HG03135 (cell line): ENCODE measurements around the gene MAFF.

ENCODE experiments used
- ATAC-seq: cut with Tn5 transposase; IDR thresholded peaks from one replicate; pipeline ENCODE4 v1.9.1; 2021; ENCODE audit warnings: mild to moderate bottlenecking, moderate library complexity; ENCODE audit not compliant: unreplicated experiment

Gene MAFF

DNA sequence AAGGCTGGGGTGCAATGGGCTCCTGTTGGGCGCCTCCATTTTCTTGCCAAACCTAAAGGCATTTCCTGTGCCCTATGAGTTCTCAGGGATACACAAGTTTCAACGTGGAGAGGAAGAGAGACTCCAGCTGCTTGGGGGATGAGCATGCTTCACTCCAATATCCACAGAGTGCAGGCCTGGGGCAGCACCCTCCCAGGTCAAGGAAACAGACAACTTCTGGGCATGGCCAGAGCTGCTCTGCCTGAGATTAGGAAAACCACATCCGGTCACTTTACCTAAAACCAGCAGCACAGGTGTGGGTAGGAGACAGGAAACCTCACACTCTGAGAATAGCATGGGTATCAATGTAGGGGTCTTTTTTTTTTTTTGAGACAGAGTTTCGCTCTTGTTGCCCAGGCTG lies 42.3 kb downstream of the MAFF start:
- no peak for ATAC-seq

DNA sequence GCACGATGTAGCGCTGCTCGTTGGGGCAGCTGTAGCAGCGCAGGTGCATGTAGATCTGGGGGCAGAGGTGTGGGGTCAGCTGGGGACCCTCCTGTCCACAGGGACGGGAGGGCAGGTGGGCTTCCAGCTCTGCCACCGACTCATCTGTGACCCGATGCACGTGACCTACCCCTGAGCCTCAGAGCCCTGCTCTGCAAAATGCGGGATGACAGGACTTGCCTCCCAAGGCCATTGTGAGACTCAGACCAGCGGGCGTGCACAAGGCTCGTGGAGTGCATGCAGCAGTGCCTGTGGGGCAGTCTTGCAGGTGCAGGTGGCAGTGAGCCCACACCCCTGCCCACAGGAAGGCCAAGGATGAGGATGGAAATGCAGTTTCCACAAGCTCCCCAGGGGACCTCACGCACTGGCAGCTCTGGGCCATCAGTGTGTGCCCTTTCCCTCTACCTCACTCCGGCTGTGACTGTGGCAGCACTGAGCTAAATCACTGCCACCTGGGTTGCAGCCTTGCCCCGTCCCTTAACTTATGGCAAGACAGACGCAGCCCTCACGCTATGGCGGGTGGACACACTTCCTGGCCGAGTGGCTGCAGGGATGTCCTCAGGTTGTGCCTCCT lies 44.4 kb downstream of the MAFF start:
- no peak for ATAC-seq

DNA sequence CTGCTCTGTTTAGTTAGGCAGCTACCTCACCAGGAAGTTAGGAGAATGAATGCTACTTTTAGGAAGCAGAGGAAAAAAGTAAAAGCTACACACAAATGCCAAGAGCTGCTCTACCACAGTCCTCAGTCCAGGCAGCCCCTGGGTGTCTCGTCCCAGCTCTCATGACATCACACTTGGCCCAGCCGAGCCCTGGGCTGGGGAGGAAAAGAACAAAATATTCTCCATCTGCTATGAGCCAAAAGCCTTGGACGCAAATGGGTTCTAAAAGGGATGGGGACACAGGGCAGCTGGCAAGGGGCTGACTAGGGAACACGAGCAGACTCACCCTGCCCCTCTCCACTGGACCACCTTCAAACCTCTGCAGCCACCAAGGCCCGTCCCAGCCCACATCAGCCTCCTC lies 44.9 kb downstream of the MAFF start:
- ATAC-seq, result no peak

DNA sequence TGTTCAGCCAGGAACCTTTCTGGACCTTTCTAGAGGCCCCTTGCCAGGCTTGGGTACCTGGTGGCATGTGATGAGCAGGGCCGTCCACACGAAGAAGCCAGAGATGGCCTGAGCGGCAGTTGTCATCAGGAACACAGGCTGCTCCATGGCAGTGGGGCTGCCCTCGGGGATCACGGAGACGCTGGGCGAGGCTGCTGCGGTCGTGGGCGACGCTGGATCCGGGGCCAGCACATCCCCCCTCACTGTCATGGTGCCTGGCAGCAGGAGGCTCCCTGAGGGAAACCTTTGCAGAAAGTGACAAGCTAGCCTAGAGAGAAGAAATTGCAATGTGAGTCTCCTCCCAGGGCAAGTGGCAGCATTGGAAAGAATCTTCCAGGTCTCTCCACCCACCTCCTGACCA lies 45.9 kb downstream of the MAFF start:
- ATAC-seq, result no peak

DNA sequence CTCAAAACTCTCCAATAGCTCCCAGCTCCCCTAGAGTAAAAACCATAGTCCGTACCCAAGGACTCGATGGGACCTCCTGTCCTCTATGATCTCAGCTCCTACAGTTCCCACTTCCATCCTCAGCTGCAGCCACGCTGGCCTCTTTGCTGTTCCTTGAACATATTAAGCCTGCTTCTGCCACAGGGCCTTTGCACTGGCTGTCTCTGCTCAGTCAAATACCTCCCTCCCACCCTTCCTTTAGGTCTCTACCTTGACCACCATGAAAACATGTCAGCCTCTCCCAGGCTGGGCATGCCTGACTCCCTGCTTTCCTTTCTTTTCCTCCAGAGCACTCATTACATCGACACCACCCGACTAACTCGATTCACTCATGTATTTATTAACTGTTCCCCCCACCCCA lies 46.5 kb downstream of the MAFF start:
- ATAC-seq, result no peak

DNA sequence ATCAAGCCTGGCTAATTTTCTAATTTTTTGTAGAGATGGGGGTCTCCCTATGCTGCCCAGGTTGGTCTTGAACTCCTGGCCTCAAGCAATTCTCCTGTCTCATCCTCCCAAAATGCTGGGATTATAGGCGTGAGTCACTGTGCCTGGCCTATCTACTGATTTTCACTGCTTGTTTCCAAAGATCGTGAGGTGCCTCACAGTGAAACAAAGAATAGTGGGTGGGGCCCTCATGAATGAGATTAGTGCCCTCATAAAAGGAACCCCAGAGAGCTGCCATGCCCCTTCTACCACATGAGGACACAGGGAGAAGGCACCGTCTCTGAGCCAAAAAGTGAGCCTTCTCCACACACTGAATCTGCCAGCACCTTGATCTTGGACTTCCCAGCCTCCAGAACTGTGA lies 47.5 kb downstream of the MAFF start:
- ATAC-seq, result no peak

DNA sequence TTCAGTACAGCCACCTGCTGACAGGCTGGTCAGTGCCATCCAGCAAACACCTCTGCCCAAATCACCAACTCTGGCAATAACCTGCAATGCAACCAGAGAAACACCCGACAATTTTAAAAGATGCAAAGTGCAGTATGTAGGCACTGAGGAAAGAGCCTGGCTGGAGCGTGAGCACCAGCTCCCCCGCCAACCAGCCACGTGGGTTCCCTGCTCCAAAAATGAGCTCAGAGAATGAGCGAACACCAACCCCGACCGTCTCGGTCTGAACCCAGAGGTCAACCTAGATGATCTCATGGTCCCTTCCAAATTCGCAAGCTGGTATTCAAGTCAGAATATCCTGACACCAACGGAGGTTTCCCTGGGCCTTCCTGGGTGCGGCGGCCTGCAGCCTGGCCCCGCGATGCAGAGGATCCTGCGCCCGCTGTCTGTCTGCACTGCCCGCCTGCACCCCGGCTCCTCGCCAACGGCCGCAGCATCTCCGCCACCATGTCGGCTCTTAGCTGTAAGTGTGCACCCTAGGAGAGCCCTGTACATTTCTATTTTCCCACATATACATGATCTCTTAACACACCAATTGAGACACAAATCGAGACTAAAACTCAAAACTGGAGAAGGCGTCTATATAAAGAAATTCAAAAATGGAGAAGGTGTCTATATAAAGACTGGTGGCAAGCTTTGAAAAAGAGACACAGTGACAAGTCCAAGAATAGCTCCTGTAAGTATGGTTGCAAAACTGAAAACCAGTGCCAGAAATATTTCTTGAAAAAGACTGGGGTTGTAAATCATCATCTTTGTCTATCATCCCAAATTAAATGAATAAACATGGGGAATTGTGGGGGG lies 48.2 kb downstream of the MAFF start:
- no peak for ATAC-seq

DNA sequence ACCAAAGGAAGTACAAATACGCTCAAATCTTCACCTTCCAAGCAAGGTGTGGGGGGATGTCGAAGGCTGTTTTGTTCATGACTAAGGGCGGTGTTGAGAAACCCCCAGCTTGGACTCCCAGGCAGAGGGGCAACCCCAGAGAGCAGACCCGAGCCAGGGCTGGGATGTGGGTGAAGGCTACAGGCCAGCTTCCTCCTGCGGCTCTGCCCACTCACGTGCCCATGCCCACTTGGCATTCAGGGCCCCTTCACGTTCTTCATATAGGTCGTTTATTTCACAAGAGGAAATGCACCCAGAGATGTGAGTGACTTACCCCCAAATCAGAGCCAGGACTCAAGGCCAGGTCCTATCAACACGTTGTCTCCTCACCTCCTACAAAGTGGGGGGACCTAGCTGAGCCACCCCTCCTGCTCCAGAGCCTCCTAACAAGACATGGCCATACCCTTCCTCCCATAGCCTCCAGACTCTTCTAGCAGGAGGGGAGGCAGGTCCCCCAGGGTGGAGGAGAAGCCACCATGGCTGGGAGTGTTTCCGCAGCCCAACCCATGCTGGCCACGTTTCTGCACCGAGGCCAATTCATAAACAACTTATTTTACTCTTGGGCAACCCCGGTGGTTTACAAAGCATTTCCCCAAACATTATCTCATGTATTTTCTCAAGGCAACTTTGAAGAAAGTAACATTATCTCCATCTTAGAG lies 49.0 kb downstream of the MAFF start:
- no peak for ATAC-seq

DNA sequence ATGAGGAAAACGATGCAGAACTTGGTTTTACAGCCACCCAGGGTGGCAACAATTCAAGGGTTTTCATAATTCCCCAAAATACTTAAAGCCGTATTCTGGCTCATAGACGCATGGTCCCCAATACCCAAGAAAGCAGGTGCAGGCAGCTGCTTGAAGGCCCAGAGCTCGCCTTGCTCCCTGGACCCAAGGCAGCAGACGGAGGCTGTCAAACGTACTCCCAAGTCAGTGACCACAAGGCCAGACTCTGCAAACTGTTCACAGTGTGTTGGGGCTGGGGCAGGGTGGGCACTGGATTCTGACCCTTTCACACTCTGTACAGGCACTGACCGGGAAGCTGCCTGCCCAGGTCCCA lies 49.5 kb downstream of the MAFF start:
- ATAC-seq, result no peak

DNA sequence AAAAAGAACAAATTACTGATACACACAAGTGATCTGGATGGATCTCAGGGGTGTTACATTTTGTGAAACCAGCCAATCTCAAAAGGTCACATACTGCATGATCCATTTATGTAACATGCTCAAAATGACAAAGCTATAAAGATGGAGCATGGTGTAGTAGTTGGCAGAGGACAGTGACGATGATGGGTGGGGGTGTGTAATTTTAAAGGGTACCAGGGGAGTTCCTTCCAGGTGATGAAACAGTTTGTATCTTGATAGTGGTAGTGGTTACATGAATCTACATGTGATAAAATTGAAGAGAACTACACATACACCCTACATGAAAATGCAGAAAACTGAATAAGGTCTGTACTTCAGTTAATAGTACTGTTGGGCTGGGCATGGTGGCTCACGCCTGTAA lies 53.9 kb downstream of the MAFF start:
- ATAC-seq, result no peak

DNA sequence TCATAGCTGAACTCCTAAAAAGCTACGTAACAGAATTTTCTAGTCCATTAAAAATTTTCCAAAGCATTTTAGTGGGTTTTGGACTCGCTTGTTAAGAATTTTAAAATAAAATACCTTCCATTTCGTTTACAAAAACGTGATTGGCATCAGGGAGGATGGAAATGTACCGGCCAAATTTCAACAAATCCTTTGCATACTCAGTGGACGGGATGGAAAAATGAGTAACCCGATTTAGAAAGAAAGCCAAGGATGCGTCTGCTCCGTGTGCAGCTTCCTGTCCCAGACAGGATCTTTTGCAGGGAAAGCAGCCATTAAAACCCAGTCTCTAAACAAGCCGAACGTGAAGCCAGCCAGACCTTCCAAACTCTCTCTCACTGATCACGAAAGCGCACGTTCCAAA lies 55.4 kb downstream of the MAFF start:
- ATAC-seq, result no peak

DNA sequence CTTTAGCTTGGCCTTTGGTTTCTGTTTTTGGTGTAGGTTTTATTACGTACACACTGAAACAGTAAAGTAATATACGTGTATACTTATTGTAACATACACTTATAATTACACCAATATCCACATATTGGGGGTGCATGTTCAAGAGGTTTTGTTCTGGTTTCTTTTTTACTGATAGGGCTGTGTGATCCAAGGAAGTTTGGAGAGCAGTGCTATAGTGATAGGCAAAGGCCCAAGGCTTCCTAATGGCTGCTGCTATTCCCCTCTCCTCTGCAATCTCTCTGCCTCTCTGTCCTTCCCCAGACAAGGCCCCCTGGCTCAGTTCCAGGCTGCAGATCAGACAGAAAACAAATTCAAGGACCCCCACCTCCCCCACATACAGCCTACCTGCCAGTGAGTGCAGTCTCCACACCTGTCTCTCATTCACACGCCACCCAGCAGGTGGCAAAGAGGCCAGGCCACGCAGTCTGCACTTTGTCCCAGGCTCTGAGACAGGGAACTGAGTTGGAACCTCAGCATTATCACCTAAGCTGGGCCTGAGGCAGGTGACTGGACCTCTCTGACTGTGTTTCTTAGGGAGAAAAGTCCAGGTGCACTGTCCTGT lies 56.0 kb downstream of the MAFF start:
- ATAC-seq, result no peak

DNA sequence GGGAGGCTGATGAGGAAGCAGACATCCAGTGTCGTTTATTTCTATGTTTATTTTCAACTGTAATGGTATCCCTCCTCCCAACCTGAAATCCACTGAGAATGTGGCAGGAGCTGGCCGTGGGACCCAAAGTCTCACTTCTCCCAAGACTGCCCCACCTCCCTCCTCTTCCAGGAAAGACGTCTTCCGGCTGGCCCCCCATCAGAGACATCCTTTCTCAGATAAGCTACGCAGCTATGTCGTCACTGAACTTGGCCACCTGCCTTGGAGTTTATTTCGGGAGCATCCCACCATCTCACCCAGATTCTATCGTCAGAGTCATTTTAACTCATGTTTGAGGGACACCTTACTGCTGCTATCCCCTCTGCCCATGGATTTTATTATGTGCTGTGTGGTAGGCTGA lies 57.1 kb downstream of the MAFF start:
- no peak for ATAC-seq

DNA sequence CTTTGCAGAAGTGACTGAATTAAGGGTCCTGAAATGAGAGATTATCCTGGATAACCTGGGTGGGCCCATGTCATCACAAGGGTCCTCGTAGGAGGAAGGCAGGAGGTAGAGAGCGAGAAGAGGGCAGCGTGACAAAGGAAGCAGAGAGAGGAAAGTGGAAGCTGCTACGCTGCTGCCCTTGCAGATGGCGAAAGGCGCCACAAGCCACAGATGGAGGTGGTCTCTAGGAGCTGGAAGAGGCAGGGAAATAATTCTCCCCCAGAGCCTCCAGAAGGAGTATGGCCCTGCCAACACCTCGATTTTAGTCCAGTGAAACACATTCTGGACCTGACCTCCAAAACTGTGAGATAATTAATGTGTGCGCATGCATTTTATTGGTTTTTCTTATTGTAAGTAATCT lies 57.6 kb downstream of the MAFF start:
- no peak for ATAC-seq

DNA sequence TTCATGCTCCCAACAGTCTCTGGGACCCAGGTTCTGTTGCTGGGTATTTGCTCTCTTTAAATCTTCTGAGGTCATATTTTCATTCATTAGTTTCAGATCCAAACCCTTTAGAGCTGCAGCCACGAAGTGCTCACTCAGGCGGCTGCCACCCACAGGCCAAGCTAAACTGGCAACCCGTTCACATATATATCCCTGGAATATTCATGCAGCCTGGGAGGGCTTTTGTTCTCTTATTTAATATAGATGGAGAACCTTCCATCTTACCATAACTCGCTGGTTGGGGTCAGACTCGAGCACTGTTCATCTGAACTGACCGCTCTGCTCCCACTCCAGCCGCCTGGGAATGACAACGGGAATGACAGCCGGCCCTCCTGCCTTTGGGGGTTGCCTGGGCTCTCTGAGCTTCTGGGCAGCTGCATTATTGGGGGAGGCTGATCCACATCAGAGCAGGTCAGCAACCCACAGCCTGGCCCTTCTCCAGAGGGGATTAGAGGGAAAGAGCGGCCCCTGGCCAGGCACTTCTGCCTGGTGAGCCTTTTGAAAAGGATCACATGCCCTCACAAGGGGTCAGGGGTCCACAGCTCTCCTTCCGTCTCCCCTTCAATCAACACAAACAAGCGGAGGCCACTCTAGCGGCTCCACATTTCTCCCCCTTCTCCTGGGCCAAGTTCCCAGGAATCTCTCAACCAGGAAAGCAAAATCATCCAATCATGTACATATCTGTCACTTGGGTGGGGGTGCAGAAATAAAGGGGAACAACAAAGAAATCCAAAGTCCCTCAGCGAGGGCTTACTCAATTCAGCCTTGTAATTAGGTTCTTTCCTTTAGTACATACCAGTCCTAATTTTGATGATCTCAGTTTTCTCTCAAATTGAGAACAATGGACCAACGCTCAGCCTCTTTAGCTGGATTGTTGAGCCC lies 59.2 kb downstream of the MAFF start:
- no peak for ATAC-seq

DNA sequence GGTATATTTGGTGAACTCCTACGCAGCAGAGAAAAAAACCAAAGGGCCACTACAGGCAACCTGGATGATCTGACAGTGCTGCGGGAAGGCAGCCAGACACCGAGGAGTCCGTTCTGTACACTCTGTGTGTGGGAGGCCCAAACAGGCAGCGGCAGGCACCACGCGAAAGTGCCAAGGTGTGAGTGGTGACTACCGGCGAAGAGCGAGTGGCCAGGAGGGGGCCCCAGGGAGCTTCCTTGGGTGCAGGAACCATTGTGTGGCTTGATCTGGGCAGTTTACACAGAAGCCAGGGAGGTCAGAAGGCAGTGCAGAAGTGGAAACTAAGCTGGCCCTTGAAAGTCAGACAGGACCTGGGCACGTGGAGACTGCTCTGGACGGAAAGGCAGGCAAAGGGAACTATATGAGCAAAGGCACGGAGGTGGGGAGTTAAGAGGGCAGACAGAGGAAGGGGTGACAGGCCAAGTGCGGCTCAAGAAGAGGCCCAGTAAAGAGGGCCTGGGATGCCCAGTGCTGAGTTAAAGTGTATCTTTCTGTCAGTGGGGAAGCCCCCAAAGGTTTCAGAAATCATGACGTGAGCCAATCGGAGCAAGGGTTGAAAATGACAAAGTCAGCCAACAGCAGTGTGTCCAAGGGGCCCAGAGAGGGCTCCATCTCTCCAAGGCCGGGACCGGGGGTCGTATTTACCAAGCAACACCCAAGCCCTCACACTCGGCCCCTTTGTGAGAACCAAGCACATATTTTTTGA lies 60.4 kb downstream of the MAFF start:
- no peak for ATAC-seq

DNA sequence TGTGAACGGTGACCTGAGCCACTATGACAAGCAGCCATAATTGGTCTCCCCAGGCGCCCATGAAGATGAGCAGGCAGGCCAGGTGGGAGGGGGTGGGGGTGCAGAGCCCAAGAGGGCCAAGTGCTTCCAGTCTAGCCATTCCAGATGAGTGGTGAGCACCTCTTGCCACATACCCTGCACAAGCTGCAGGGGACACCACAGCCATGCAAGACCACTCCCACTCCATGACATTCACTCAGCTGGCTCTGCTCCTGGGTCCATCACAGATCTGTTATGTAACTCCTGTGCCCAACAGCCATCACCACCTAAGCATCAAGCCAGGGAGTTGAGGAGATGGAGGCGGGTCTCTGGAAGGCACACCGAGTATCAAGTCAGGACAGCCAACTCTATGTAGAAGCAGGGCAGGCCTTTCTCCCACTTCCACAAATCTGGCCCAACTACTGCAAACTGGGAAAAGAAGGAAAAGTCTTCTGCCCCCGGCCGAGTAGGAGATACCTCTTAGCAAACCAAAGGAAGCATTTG lies 62.6 kb downstream of the MAFF start:
- ATAC-seq, result no peak
